ENCODE measurements around the gene SCTR.

The SCTR gene

DNA sequence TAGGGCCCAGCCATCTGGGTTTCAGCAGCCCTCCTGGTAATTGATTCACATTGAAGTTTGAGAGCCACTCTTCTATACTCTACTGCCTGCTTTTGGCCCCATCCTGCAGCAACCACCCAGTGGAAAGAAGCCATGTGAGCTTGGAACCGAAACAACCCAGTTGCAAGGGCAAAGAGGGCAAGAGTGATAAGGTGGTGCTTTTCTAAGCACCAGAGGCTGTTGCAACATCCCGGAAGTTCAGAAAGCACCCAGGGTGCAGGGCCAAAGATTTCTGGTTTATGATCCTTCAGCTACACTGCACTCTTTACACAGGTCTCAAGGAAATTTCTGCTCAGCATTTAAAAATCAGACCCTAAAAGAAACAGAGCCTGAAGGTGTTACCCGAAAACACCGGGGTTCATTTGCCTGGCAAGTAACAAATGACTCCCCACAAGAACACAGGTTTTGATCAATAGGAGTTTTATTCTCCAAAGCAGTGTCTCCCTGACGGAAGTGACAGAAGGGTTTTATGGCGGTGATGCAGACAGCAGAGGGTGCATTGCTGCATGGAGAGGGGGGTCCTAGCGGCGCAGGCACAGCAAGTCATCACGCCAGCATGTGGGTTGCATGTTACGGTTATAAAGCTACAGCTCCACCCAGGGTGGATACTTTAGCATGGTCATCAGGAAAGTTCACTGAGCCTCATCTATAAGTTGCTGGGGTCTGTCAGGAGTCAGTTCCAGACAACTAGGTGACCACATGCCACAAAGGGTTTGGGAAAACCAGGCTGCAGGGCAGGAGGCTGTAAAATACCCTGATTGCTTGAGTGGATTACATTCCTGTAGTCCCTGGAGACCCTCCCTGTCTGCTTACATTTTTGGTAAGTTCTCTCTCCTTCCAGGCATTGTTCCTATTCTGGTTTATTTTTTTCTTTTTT lies 121.4 kb downstream of the SCTR start:
- DNase-seq = no peak

DNA sequence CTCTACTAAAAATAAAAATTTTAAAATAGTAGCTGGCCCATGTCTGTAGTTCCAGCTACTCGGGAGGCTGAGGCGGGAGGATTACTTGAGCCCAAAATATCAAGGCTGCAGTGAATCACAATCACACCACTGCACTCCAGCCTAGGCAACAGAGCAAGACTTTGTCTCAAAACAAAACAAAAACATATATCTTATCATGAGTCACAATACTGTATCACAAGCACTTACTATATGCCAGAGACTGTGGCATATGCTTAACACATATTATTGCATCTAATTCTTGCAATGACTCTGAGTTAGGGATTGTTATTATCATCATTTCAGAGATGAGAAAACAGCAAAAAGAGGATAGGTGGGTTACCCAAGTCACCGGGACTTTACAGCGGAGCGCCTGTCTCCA lies 122.2 kb downstream of the SCTR start:
- DNase-seq = no peak

DNA sequence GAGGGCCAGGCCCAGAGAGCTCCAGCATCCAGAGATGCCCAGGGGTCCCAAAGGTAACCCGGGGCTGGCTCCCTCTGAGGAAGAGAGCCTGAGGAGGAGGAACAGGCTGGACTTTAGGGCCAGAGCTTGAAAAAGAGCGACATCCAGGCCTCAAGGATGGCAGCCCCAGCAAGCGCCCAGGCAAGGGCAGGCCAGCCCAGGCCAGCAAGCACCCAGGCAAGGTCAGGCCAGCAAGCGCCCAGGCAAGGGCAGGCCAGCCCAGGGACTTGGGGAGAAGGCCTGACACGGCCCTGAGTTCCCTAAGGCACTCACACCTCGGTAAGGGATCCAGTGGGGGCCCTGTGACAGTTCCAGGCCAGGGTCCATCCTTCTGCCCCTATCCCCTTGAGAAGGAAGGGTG lies 127.1 kb downstream of the SCTR start:
- DNase-seq = no peak

DNA sequence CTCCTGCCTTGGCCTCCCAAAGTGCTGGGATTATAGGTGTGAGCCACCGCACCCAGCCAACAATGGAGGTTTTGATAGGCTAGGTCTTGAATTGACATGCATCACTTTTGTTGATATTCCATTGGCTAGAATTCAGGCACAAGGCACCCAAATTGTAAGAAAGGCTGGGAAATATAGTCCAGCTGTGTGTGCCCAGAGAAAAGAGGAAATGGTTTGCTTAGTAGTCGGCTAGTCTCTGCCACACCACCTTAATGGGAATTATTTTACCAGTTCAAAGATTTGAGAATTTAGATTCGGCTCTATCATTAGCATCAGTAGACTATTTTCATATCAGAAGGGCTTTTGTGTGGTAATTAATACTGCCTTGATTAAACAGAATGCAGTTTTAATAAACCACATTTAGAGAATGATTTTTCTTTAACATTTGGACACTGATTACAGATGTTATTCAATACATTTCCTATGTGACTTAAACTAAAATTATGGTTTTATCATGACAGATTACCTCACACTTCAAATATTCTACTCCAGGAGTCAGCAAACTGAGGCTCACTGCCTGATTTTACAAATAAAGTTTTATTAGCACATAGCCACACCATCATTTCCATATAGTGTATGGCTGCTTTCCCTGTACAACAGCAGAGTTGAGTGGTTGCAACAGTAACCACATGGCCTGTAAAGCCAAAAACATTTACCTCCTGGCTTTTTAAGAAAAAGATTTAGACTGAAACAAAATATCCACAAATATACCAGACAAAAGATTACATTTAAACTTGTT lies 130.1 kb downstream of the SCTR start:
- no peak for DNase-seq

All from kidney glomerular epithelial cell (primary cell).